ENCODE measurements around the gene NPW.

GRCh38 chr16:2035431-2036199 lies 16.0 kb downstream of the NPW start:
- no peak for TF ChIP-seq CTCF (IDR thresholded peaks at IDR 0.05)
- no peak for TF ChIP-seq POLR2A (IDR thresholded peaks at IDR 0.05)
- TF ChIP-seq POLR2AphosphoS5 (IDR thresholded peaks at IDR 0.05): peak in 1 of 3 donors; percentile 28
- TF ChIP-seq EP300 (IDR thresholded peaks at IDR 0.05): no peak

Data from stomach (tissue), 4 donors.